ENCODE data around the gene PDE6A.

The PDE6A gene

GRCh38 chr5:149852641-149853330 lies 91.8 kb downstream of the PDE6A start:
- Histone ChIP-seq H3K27ac (no peak overlapping the region), H3K36me3 (ENCODE audit: control insufficient read depth, insufficient read depth, low read length) (no peaks in the 10 kb centered on the region), H3K9me3 (ENCODE audit: control insufficient read depth, low read length) (no peaks in the 10 kb centered on the region), H3K27me3 (ENCODE audit: control insufficient read depth, insufficient read depth, low read length) (no peaks in the 10 kb centered on the region), H3K9ac (no peak overlapping the region), H3K4me1 (peaks cover 10% of the 10 kb centered on the region), H2AFZ (no peak overlapping the region), H3K4me3 (ENCODE audit: low read depth, low read length) (no peak overlapping the region), H3K79me2 (no peaks in the 10 kb centered on the region), H3K4me2 (ENCODE audit: low read length) (no peak overlapping the region)
- peak; percentile 88 for TF ChIP-seq CTCF (IDR thresholded peaks at IDR 0.05)

GRCh38 chr5:149851211-149851610 lies 93.4 kb downstream of the PDE6A start:
- no peaks in the 10 kb centered on the region for H3K27me3 ChIP-seq (ENCODE audit: control insufficient read depth, insufficient read depth, low read length)
- no peak overlapping the region for H3K4me3 ChIP-seq (ENCODE audit: low read depth, low read length)
- H3K4me2 ChIP-seq (ENCODE audit: low read length), result no peak overlapping the region
- H3K79me2 ChIP-seq, result no peaks in the 10 kb centered on the region
- no peaks in the 10 kb centered on the region for H3K9me3 ChIP-seq (ENCODE audit: control insufficient read depth, low read length)
- no peaks in the 10 kb centered on the region for H3K36me3 ChIP-seq (ENCODE audit: control insufficient read depth, insufficient read depth, low read length)
- no peak overlapping the region for H3K9ac ChIP-seq
- peaks cover 3% of the 10 kb centered on the region for H3K4me1 ChIP-seq
- no peak for TF ChIP-seq CTCF (IDR thresholded peaks at IDR 0.05)
- no peak overlapping the region for H2AFZ ChIP-seq
- H3K27ac ChIP-seq, result no peak overlapping the region

- H3K4me1 ChIP-seq, result peaks cover 3% of the 10 kb centered on the region
- no peak overlapping the region for H3K27ac ChIP-seq
- no peaks in the 10 kb centered on the region for H3K27me3 ChIP-seq (ENCODE audit: control insufficient read depth, insufficient read depth, low read length)
- H3K36me3 ChIP-seq (ENCODE audit: control insufficient read depth, insufficient read depth, low read length), result no peaks in the 10 kb centered on the region
- H2AFZ ChIP-seq, result no peak overlapping the region
- no peaks in the 10 kb centered on the region for H3K9me3 ChIP-seq (ENCODE audit: control insufficient read depth, low read length)
- H3K4me3 ChIP-seq (ENCODE audit: low read depth, low read length), result no peak overlapping the region
- no peak overlapping the region for H3K4me2 ChIP-seq (ENCODE audit: low read length)
- no peak for TF ChIP-seq CTCF (IDR thresholded peaks at IDR 0.05)
- H3K79me2 ChIP-seq, result no peaks in the 10 kb centered on the region
- no peak overlapping the region for H3K9ac ChIP-seq
Measured at GRCh38 chr5:149849966-149850910, 94.4 kb downstream of the PDE6A start.

GRCh38 chr5:149849280-149849965 lies 95.2 kb downstream of the PDE6A start:
- no peak for TF ChIP-seq CTCF (IDR thresholded peaks at IDR 0.05)
- H3K9ac ChIP-seq, result no peak overlapping the region
- no peak overlapping the region for H3K4me2 ChIP-seq (ENCODE audit: low read length)
- no peak overlapping the region for H3K4me3 ChIP-seq (ENCODE audit: low read depth, low read length)
- H3K9me3 ChIP-seq (ENCODE audit: control insufficient read depth, low read length), result no peaks in the 10 kb centered on the region
- peaks cover 3% of the 10 kb centered on the region for H3K4me1 ChIP-seq
- H2AFZ ChIP-seq, result no peak overlapping the region
- H3K36me3 ChIP-seq (ENCODE audit: control insufficient read depth, insufficient read depth, low read length), result no peaks in the 10 kb centered on the region
- no peak overlapping the region for H3K27ac ChIP-seq
- H3K27me3 ChIP-seq (ENCODE audit: control insufficient read depth, insufficient read depth, low read length), result no peaks in the 10 kb centered on the region
- no peaks in the 10 kb centered on the region for H3K79me2 ChIP-seq

Measured in parathyroid adenoma (tissue), 2 donors.